Stimulated activated naive CD8-positive, alpha-beta T cell treated with anti-CD3 and anti-CD28 coated beads, Interleukin-15, Interleukin-2, amounts not matched to agents 100 U/mL and 50 U/mL, for 24 hours (primary cell): ENCODE results near the gene NFIA.
"Not testable (repeated sequence)": the region's sequence is repeated elsewhere in the genome, so short reads cannot be mapped to it uniquely, and the experiment has no call there.

ENCODE experiments used
- ATAC-seq: fragments of 150-1000 bp; cut with Tn5 transposase; one replicate; pipeline ENCODE4 v1.10.0; 2021
- DNase-seq: peaks from one replicate; pipeline ENCODE4 v3.0.0; 2021

The NFIA gene

DNA sequence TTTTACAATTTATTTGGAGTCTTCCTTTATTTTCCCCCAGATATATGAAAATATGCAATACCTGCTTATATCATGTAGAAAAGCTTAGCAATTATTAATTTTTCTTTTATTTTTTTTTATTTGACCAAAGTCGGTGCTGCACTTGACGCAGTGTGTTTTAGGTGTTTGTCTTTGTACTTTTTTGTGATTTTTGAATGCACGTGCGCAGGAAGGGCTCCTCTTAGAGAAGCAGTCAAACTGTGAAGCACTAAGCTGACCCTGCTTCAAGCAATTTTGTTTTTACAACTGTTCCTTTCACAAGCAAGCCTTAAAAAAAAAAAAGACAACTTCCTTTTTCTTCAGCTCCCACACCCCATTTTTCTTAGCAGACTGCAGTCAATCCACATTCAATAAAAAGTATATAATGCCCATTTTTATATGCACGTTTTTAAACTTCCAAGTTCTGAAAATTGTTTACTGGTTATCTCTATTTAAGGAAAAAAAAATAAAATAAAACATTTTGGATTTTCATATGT lies 375.2 kb downstream of the NFIA start:
- ATAC-seq (no peak), DNase-seq (no peak)

DNA sequence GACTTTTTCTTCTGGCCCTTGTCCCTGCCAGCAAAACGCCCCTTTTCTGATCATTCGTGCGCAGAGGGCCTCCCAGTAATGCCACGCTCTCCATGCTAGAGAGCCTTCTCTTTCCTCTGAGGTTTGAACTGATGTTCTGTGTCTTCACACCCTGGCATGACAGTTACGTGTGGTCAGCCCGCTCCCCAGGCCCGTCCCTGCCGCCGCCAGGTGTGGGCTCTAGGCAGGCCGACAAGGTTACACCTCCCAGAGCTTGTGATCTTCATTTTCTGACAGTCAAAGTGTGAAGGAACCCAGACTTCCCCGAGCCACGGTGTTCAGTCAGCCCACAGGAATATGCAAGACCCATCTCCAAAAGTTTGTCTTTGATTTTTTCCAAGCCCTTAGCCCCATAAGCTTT lies 377.0 kb downstream of the NFIA start:
- ATAC-seq (no peak), DNase-seq (no peak)

DNA sequence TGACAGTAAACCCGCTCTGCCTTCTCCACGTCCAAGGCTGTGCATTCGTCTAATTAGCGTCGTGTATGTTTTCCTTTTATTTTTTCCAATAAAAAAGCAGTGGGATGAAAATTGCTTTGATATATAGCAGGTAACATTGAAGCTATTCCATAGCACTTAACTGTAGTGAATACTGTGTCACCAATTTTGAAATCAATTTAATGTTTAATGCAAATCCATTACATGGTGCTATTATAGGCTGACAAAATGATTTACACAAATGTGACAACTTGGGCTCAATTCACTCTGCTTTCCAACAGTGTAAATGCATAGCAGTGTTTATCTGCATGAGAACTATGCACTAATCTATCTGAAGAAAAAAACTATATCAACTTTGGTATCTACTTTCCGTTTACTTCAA lies 377.8 kb downstream of the NFIA start:
- DNase-seq = no peak
- ATAC-seq = no peak

DNA sequence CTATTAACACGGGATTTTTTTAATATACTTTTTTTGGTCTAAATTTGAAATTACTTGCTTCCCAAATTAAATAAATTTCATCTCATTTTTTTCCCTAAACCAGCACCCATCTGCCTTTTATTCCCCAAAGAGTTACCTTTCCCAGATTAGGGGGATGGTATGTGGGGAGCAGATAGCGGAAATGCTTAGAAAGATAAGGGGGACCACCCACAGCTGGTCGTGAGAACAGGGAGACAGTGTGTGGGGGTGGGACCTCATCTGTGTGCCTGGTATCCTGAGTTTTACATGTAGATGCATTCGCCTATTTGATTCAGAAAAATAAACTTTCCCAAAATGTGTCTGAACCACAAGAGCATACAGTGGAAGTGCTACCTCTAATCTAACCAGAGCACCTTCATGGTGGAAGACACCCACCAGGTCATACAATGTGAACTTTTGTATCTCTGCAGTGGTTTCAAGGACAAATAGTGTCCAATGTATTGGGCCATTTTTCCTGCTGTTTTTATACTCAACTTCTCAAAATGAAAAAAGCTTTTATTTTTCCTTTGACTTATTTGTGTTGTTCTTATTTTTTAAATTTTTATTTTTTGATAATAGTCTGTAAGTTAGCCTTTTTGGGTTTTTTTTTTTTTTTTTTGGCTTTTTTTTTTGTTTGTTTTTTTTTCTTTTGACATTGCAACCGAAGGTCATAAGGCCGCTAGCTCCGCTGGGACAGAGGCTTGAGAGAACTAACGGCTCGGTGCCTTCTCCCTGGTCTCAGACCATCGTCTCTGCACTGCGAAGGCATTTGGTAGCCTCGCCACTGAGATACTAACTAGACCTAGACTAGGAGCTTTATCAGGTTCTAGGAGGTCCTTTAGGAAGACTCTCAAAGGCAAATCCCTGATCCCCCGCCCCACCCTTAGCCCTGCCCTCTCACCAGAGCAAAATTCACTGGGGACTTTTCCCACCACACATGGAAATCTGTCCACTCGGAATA lies 379.3 kb downstream of the NFIA start:
- no peak for ATAC-seq
- no peak for DNase-seq

DNA sequence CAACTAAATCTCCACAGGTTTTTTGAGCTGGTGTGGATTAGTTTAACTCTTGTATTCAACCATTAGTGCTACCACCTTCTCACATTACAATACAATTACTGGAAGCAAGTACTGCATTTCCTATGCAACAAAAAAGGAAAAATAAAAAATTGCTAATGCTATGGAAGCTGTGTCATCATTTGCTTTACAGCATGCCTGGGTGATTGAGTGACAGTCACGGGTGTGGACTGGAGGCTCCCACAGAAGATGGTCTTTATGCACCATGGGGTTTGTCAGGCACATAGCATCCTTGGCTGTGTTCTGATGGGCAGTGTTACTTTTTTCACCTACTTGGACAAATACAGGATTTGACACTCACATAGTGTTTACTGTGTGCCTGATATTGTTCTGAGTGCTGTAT lies 380.3 kb downstream of the NFIA start:
- no peak for ATAC-seq
- DNase-seq = no peak

DNA sequence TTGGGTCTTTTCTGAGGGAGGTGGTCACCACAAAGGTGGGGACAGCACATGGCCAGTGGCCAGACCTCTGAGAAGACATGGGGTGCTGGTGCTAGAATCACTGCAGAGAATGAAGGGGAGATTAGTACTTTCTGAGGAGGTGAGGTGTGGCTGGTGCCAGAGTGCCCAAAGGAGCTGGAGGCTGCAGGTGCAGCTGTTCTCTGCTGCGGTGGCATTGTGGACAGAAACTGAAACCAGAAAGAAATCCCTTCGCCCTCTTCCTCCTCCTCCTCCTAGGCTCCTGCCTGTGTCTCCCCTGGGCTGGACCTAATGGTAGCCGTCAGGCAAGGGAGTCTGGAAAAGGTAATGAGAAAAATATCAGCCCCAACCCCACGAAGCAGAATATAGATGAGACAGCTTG lies 380.9 kb downstream of the NFIA start:
- DNase-seq (no peak), ATAC-seq (no peak)

DNA sequence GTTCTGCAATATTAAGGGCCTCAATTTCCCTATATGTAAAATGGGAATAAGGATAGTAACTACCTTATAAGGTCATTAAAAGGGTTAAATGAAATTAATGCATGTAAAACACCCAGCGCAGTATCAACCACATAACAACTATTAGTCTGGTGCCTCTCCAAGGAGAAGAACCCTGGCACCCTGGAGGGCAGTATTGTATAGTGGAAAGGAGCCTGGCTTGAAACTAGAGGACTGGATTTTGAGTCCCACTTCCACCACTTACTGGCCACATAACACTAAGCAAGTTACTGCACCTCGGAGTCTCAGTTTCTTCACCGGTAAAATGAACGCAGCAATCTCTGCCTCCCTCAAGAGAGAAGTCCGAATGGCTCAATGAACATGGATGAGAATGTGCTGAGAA lies 385.5 kb downstream of the NFIA start:
- ATAC-seq, DNase-seq: not testable (repeated sequence)

DNA sequence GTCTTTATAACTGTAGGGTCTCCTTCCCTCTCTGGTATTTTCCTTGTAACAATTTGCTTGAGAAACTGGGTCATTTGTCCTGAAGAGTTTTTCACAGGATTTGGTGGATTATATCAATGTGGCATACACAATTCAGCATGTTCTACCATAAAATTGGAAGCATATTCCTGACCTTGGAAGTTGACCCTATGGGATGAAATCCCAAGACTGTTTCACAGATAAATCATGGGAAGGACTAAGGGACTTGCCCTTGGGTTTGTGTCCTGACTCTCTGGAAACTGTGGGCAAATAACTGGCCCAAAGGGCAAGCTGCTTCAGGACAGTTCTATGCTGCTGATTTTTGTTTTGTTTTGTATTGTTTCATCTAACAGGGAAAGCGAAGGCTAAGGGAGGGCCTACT lies 387.0 kb downstream of the NFIA start:
- DNase-seq (no peak), ATAC-seq (no peak)

DNA sequence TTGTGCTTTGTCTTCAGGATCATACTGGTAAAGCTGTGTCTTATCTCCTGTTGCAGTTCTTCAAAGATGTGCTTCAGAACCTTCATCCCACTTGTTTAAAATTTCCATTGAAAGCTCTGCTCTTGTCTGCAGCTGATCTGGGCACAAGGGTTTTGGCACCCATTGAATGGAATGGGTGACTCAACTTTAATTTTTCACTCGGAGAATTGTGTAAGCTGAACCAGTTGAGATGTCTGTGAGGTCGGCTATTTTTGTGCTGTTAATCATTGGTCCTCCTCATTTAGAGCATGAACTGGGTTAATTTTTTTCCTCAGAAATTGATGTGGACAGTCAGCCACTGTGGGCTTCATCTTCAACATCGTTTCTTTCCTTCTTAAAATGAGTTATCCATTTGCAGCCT lies 390.5 kb downstream of the NFIA start:
- ATAC-seq (no peak), DNase-seq (no peak)

DNA sequence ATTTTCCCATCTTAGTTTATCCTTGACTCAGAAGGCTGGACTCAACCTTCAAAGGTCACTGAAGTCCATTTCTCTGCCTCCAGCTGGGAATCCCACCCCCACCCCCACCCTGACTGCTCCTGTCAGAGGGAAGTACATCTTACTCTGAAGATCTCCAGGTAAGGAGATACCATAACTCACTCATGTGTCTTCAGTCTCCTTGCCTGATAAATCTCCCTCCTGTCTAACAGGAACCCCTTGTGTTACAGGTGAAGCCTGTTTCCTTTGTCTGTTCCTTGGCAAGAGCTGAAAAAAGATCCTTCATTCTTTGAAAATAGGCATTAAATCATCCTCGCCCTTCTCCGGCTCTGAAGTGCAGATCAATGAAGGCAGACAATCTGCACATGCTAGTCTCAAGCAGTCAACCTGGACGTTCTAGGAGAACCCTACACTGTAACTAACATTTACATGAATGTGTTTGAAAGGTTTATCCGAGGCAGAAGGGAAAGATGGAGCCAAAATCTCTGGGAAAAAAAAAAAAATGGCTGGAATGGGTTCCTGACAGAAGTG lies 392.0 kb downstream of the NFIA start:
- ATAC-seq (no peak), DNase-seq (no peak)

DNA sequence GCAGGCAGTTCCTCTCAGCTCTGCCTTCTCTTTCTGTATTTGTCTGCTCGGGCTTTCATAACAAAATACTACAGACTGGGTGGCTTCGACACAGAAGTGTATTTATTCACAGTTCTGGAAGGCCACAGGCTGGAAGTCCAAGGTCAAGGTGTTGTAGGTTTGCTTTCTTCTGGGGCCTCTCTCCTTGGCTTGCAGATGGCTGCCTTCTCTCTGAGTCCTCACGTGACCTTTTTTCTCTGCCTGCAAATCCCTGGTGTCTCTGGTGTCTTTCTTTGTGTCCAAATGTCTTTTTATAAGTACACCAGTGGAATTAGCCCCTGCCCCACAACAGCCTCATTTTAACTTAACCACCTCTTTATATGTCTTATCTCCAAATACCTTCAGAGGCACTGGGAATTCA lies 392.6 kb downstream of the NFIA start:
- ATAC-seq (no peak), DNase-seq (no peak)

DNA sequence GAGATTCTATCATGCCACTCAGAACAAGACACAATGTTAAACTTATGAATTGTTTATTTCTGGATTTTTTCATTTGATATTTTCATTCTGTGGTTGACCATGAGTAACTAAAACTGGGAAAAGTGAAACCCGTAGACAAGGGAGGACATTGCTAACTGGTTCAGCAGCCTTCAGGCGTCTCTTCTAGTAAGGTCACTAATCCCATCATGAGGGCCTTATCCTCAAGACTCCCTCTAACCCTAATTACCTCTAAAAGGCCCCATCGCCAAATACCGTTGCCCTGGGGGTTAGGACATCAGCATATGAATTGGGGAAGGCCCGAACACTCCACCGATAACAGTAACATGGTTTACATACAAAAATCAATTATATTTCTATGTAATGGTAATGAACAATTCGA lies 394.9 kb downstream of the NFIA start:
- no peak for DNase-seq
- no peak for ATAC-seq

DNA sequence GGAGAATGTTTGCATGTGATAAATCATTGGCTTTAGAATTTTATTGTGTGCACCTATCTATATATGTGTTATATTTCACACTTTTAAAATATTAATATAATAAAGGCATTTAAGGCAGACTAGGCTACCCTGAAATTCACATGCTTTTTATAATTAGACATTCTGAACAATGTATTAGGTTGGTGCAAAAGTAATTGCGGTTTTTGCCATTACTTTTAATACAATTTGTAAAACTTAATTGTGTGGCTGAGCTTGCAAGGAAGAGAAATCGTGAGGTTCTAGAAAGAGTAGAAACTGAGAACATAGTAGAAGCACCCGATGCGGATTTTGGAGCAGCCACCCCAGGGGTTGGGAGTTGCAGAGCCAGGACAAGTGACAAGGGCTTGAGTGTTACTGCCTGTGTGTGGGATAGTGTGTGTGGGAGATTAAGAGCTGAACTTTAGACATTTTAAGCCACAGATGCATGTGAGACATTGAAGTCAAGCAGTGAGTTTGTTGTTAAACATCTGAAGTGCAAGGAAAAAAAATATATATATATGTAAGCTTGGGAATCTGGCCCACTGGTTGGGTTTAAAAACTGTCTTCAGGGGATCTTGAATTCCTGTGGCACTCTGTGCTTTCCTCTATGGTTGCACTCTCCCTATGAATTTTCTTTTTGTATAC lies 398.0 kb downstream of the NFIA start:
- ATAC-seq (no peak), DNase-seq (no peak)

DNA sequence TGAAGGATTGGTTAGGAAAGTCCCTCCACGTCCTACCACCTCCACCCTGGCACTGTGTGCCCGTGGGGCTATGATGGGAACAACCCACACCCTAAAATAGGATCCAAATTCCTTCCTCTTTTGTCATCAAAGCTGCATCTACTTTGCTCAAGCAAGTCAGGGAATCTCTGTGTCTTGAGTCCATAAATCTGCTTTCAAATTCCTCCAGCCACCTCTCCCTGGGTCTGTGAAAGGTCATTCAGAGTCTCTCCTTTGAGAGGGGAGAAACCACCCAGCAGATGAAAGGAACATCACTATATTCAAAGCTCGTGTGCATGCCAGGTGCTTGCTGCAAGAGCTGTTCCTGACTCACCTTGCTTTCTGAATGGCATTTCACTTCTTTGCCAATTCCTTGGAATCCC lies 399.0 kb downstream of the NFIA start:
- no peak for ATAC-seq
- DNase-seq = no peak

DNA sequence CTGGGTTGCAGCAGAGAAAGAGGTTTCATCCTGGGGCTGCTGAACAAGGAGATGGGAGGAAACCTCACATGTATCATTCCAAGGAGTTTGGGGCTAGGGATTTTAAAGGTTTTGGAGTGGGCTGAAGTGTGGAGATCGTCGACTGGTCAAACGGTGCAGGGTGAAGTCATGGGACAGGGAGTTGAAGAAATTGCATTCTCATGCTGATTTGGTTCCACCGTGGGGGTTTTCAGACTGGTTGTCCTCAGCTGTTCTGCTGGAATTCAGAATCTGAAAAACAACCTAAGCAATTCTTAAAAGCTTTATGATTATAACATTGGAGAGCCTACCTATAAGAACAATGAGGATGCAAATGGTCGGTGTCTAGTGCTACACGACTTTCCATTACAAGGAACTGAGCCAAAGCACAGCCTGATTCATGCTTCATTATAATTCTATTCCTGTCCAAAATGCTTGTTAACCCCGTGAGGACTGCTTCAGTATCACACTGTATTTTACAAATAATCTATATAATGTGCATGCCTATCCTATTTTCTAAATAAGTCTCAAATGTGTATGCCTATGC lies 399.9 kb downstream of the NFIA start:
- no peak for DNase-seq
- no peak for ATAC-seq

DNA sequence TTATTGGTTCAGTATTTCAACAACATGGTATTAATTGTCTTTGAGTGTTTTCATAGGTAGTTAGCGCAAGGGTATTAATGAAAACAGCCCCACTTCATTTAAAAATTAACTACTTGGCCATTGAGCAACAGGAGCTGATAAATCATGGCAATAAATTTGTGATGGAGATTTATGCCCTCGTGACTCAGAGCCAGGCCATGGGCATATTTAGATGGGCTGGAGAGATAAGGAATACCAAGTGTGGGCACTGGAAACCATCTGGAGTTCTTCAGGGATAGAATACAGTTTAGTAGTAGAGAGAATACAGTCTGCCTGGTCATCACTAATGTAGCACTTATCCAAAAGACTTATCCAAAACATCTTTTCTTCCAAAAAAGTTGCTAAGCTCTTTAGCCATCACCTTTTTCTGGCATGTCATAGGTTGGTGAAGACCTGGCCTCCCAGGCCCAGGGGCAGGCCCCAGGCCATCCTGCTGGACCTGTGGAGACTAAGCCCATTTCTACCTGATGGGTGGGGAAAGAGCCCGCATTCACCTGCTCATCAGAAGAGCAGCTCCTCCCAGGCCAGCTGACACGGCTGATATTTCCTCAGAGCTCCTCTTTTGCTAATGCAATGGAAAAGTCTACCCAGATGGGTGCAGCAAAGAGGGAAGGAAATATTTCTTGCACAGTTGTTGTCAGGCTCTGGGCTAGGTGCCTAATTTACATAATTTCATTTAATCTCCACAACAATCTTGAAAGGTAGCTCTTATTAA lies 404.6 kb downstream of the NFIA start:
- DNase-seq (no peak), ATAC-seq (no peak)

DNA sequence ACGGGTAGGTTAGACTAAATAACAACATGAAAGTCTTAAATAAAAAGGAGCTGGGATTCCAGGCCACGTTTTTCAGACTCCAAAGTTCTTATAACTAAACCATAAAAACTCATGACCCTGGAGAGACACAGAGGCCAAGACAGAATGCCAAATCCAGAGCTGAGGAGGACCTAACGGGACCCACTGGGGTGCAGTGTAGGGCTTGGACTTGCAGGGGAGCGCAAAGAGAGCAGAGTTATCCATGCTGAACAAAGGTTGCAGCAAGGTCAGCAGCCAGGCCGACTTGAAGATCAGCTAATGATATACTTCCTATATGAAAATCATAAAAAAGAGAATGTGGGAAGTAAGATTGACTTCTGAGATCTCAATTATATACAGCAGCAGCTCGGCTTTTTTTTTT lies 405.4 kb downstream of the NFIA start:
- DNase-seq (no peak), ATAC-seq (no peak)

DNA sequence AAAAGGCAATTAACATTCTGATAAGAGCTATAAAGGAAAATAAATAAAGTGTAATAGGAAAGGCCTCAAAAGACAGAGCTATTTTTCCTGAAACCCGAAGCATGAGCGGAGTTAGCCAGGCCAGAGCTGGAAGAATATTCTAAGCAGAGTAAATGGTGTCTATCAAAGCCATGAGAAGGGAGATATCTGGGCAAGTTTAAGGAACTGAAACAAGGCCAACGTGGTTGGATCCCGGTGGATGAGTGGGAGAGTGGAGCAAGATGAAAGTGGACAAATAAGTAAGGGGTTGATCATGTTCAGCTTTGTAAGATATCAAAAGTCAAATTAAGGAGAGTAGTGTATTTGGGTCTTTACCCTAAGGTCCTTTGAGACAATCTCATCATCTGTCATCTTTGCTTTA lies 408.6 kb downstream of the NFIA start:
- ATAC-seq (no peak), DNase-seq (no peak)

DNA sequence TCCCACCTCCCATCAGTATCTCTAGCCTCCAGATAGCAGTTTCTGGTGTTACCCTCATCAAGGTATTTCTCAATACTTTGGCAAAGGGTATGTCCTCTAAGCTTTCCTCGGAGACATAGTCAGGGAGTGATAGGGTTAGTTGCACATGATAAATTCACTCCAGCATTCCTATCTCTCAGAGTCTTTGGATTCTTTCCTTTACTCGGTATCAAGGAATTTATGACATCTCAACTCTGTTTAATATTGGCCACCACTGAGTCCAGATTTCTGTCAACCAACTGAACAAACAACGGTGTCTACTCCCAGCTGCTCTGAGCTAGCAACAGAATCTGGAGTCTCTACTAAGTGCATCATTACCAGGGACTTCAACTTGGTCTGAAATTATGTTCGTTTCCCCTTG lies 409.1 kb downstream of the NFIA start:
- DNase-seq = no peak
- ATAC-seq = no peak

DNA sequence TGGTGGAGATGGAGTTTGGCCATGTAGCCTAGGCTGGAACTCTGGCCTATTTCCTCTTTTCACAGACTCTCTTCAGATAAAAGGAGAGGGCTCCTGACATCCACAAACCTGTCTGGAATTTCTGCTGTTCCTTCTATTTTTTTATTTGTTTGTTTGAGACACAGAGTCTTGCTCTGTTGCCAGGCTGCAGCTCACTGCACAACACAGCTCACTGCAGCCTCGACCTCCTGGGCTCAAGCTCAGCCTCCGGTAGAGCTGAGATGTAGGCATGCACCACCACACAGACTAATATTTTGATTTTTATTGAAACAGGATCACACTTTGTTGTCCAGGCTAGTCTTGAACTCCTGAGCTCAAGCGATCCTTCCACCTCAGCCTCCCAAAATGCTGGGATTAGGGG lies 411.6 kb downstream of the NFIA start:
- DNase-seq (no peak), ATAC-seq (no peak)

DNA sequence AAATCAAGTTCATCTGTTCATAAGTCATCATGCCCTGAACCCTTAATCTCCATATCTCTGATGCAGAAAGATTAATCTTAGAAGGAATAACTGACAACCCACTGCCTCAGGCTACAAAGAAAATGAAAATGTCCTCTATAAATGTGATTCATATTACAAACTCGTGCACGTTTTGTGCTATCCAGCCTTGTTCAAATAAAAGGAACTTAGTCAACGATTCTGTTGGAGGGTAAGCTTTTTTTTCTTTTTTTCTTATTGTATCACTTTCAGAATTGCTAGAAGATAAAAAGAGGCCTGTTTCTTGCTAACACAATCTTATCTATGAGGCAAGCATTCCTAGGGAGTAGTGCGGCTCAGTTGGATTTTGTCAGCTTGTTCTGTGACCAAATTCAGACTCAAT lies 414.1 kb downstream of the NFIA start:
- DNase-seq = no peak
- no peak for ATAC-seq

DNA sequence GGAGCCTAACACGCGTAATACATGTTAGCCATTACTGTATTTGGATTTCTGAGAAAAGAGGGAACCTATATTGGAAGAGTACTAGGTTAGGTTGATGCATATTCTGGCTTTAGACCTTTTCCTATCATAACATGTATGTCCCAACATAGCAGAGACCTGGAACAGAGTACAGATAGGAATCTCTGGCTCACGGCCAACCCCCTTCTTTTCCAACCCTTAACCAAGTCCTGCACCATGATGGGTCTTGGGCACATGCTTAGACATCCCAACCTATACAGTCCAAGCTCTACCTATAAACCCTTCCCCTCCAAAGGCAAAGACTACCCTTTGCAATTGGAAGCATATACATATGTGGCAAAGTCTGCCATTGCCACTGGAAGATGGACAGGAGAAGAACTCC lies 414.7 kb downstream of the NFIA start:
- DNase-seq (no peak), ATAC-seq (no peak)
